Astrocyte of the cerebellum (primary cell): ENCODE measurements around the gene CYTH3.

ENCODE experiments used
- DNase-seq: peaks from one replicate; pipeline ENCODE4 v3.0.0-alpha.2; 2011; ENCODE audit warnings: low read depth
- H3K4me3 ChIP-seq: 2 replicates; pipeline ENCODE4 v1.5.1; 2011; ENCODE audit warnings: mild to moderate bottlenecking, low read depth, low read length, moderate library complexity
- CTCF ChIP-seq: IDR thresholded peaks from 2 replicates; pipeline ENCODE4 v1.5.1; 2012; ENCODE audit warnings: low read length, low read depth, moderate library complexity, mild to moderate bottlenecking; ENCODE audit errors: missing control alignments
- in situ Hi-C: cut with HindIII; loops from 2 replicates; pipeline ENCODE4 v1.10.0; 2017; ENCODE audit warnings: low sequenced_read_pairs

CYTH3 gene

GRCh38 chr7:6252341-6252746 is 20.1 kb downstream of the CYTH3 start:
- no peak for TF ChIP-seq CTCF
- in situ Hi-C loops, result no loop called here
- H3K4me3 ChIP-seq, result no peak overlapping the region
- DNase-seq, result no peak

GRCh38 chr7:6251653-6252052 is 20.8 kb downstream of the CYTH3 start:
- no peak overlapping the region for H3K4me3 ChIP-seq
- no peak for DNase-seq
- in situ Hi-C loops, result no loop called here
- TF ChIP-seq CTCF, result no peak

GRCh38 chr7:6250364-6250833 is 22.0 kb downstream of the CYTH3 start:
- in situ Hi-C loops, result no loop called here
- H3K4me3 ChIP-seq, result no peak overlapping the region
- no peak for TF ChIP-seq CTCF
- no peak for DNase-seq

DNA sequence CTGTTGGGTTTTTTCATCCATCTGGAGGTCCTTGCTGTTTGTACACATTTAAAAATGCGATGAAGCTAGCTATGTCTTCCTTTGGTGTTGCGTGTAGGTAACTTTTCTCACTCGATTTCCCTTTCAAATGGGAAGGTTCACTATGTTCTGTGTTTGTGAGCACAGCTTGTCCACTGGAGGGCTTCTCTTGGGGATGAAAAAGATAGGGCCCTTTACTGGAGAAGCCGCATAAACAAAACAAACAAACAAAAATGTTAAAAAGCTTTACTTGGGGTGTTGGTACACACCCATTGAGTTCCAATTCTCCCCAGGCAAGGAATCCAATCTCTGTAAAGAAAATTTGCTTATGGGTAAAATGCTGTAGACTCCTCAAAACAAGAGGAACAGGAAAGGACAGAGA is 23.4 kb downstream of the CYTH3 start:
- TF ChIP-seq CTCF, result no peak
- DNase-seq, result no peak
- no peak overlapping the region for H3K4me3 ChIP-seq
- in situ Hi-C loops, result loop anchor here (5.0 kb wide), 1 partner anchor 62 kb away; no protein-coding TSS in a partner anchor

GRCh38 chr7:6248581-6248980 is 23.8 kb downstream of the CYTH3 start:
- no peak for DNase-seq
- in situ Hi-C loops, result loop anchor here (5.0 kb wide), 1 partner anchor 61 kb away; no protein-coding TSS in a partner anchor

DNA sequence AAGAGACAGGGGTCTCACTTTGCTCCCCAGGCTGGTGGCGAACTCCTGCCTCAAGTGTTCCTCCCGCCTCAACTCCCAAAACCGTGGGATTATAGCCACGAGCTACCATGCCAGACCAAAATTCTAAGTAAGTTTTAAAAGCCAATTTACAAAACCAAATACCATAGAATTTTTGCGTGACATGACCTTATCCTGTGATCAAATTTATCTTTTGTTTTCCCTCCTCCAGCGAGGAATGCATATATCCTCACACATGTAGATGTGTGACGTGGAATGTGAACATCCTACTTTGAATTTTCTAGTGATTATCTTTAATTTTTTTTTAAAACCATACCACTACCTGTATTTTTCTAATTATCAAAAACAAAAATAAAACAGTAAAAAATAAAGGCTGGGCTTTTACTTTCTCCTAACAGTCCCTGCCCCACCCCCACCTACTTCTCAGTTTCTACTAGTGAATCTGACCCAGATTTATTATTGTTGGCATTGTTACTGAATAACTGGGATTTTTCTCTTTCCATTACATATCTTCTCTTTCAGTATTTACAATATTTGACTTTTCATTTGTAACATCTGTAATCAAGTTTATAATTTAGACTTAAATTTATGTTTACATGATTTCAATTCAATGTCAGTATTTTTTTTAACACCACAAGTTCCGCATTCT is 26.0 kb downstream of the CYTH3 start:
- in situ Hi-C loops, result loop anchor here (5.0 kb wide), 1 partner anchor 59 kb away; no protein-coding TSS in a partner anchor
- TF ChIP-seq CTCF, result no peak
- no peak overlapping the region for H3K4me3 ChIP-seq
- DNase-seq, result no peak

More at GRCh38 chr7:6248581-6248980, 23.8 kb downstream of the CYTH3 start:
- H3K4me3 ChIP-seq, result no peak overlapping the region
- TF ChIP-seq CTCF, result no peak

GRCh38 chr7:6244021-6244420 is 28.4 kb downstream of the CYTH3 start:
- DNase-seq, result no peak
- H3K4me3 ChIP-seq, result no peak overlapping the region
- no peak for TF ChIP-seq CTCF
- in situ Hi-C loops, result no loop called here
